Activated CD8-positive, alpha-beta memory T cell treated with anti-CD3 and anti-CD28 coated beads, Interleukin-2, amount 50 U/mL, for 24 hours (primary cell): Measurements from ENCODE around the gene ZNF367.
"Not testable (repeated sequence)": the region's sequence is repeated elsewhere in the genome, so short reads cannot be mapped to it uniquely, and the experiment has no call there.

Experiments used
- DNase-seq: peaks from one replicate; pipeline ENCODE4 v3.0.0-alpha.2; 2020; ENCODE audit errors: extremely low read depth

The ZNF367 gene

GRCh38 chr9:96399325-96399633, 18.9 kb downstream of the ZNF367 start:
- no peak for DNase-seq

GRCh38 chr9:96398582-96399324, 19.4 kb downstream of the ZNF367 start:
- DNase-seq = no peak

- no peak for DNase-seq
Measured at GRCh38 chr9:96395964-96396363, 22.2 kb downstream of the ZNF367 start.

GRCh38 chr9:96394832-96395496, 23.2 kb downstream of the ZNF367 start:
- DNase-seq = no peak

- DNase-seq = no peak
Measured at GRCh38 chr9:96392263-96392662, 25.9 kb downstream of the ZNF367 start.

GRCh38 chr9:96391021-96391765, 27.0 kb downstream of the ZNF367 start:
- DNase-seq = no peak

GRCh38 chr9:96388144-96388543, 30.0 kb downstream of the ZNF367 start:
- DNase-seq = no peak

GRCh38 chr9:96386157-96386556, 32.0 kb downstream of the ZNF367 start:
- DNase-seq = no peak

- no peak for DNase-seq
Measured at GRCh38 chr9:96383165-96383942, 34.8 kb downstream of the ZNF367 start, which contains the start of gene SLC35D2. SLC35D2 (minus strand) TSS chr9:96383711; CDS start chr9:96383634, 77 bp downstream.

GRCh38 chr9:96382839-96383164, 35.4 kb downstream of the ZNF367 start:
- no peak for DNase-seq

- DNase-seq = no peak
Measured at GRCh38 chr9:96382175-96382574, 36.0 kb downstream of the ZNF367 start.

GRCh38 chr9:96381696-96382095, 36.5 kb downstream of the ZNF367 start:
- no peak for DNase-seq

GRCh38 chr9:96381125-96381524, 37.0 kb downstream of the ZNF367 start:
- DNase-seq = no peak

GRCh38 chr9:96379461-96379860, 38.7 kb downstream of the ZNF367 start:
- no peak for DNase-seq

GRCh38 chr9:96378187-96378586, 40.0 kb downstream of the ZNF367 start:
- no peak for DNase-seq

GRCh38 chr9:96376891-96377874, 41.0 kb downstream of the ZNF367 start:
- no peak for DNase-seq

GRCh38 chr9:96375507-96375906, 42.7 kb downstream of the ZNF367 start:
- DNase-seq = not testable (repeated sequence)

- DNase-seq = no peak
Measured at GRCh38 chr9:96367943-96368342, 50.2 kb downstream of the ZNF367 start.

GRCh38 chr9:96363175-96363967, 54.8 kb downstream of the ZNF367 start:
- DNase-seq = no peak

GRCh38 chr9:96362119-96362518, 56.1 kb downstream of the ZNF367 start:
- not testable (repeated sequence) for DNase-seq
